Measurements from ENCODE around the gene CDH1.

GRCh38 chr16:68698091-68698490, 39.0 kb upstream of the CDH1 start:
- TF ChIP-seq CTCF (IDR thresholded peaks at IDR 0.05) (no peak), POLR2A (IDR thresholded peaks at IDR 0.05) (no peak)

Measured in heart left ventricle (tissue), 13 donors.